Psoas muscle (tissue), 8 donors: ENCODE measurements around the gene GZMH. TPM values are rescaled to one million over a fixed set of nuclear protein-coding genes. Genes with fewer than 3 reads are reported as not detected.

Source experiments
- ATAC-seq, 4 donors: fragments of 200-7000 bp; cut with Tn5 transposase; one replicate each; pipeline ENCODE4 v1.9.1; 2020; ENCODE audit warnings: moderate library complexity in 3 of 4, mild to moderate bottlenecking in 2 of 4
- DNase-seq, 2 donors: peaks; one replicate each; pipeline ENCODE4 v3.0.0-alpha.2; 2020
- H3K27ac ChIP-seq: fragments of 200-600 bp; one replicate; pipeline ENCODE4 v1.8.0; 2022
- H3K27me3 ChIP-seq, 3 donors: fragments of 200-600 bp in 1 of 3; one replicate each; pipeline versions ENCODE4 v1.6.1 to v1.8.0; 2013 to 2022; ENCODE audit warnings: low read length in 2 of 3, mild to moderate bottlenecking in 2 of 3, moderate library complexity in 1 of 3; ENCODE audit not compliant: insufficient read depth in 3 of 3
- H3K36me3 ChIP-seq, 2 donors: fragments of 200-600 bp in 1 of 2; one replicate each; pipeline versions ENCODE4 v1.6.1 to v1.8.0; 2013 to 2022; ENCODE audit warnings: low read depth in 1 of 2, mild to moderate bottlenecking in 1 of 2, moderate library complexity in 1 of 2; ENCODE audit not compliant: insufficient read depth in 1 of 2
- H3K4me1 ChIP-seq: fragments of 200-600 bp; one replicate; pipeline ENCODE4 v1.8.0; 2022
- H3K4me3 ChIP-seq: fragments of 200-600 bp; one replicate; pipeline ENCODE4 v1.8.0; 2022; ENCODE audit warnings: mild to moderate bottlenecking
- H3K9me3 ChIP-seq: fragments of 200-600 bp; one replicate; pipeline ENCODE4 v1.8.0; 2022
- CTCF ChIP-seq: fragments of 200-600 bp; IDR thresholded peaks from one replicate; pipeline ENCODE4 v1.8.0; 2022; ENCODE audit warnings: antibody characterized with exemption
- WGBS, 3 donors: extraction: QIAGEN DNeasy Blood & Tissue Kit; methylation state at CpG; one replicate each; pipeline versions ENCODE4 v1.1.6 to v1.1.7; 2013; 5-methylcytosine and 5-hydroxymethylcytosine counted together
- intact Hi-C, 2 donors: fragments of 100-400 bp; cut with DNase I; formaldehyde crosslinking; loops; one replicate each; pipeline versions ENCODE4 v1.11.0 to v1.14.2; 2022
- polyA plus RNA-seq, 3 donors: library from polyadenylated mRNA; stranded (reverse); fragments of 200-250 nt; gene quantifications; one replicate each; pipeline ENCODE4 v1.2.3, GENCODE V29; 2013
- total RNA-seq, 4 donors: library from RNA; stranded (reverse); fragmentation: NEBNext Ultra II Directional in 2 of 4; extraction: Animal tissue kit (Norgen Biotek cat#: 25700) in 2 of 4; gene quantifications; one replicate each; pipeline versions ENCODE4 v1.2.1 to v1.2.4, GENCODE V29; 2021 to 2023
- donor health status: healthy with polysubstance abuse.
- donor health status: DM: no; HTN: no; CAD: no; lungs with moderate emphysema.
- donor health status: Bipolar disorder and iron deficiency.
- donor health status: healthy.
- donor health status: DM: yes; HTN: yes; CAD: no.
- donor health status: DM: no; HTN: no; CAD: no.
- donor health status: DM: no; HTN: no; CAD: no.
- donor health status: DM: yes; HTN: yes; CAD: no.

The GZMH gene
- total and polyA plus RNA-seq, 7 donors, result 0.08 to 0.76 (median 0.28) TPM; not detected in 3

GRCh38 chr14:24633353-24633752, 23.9 kb upstream of the GZMH start:
- TF ChIP-seq CTCF, result no peak
- no peak for ATAC-seq
- no peaks in the 10 kb centered on the region for H3K4me1 ChIP-seq
- no peaks in the 10 kb centered on the region for H3K27me3 ChIP-seq
- intact Hi-C loops, result no loop called here
- WGBS, 3 donors, result 79 to 84% (median 83%) methylated on average over 1 of the region's 1 CpG
- no peak for DNase-seq
- H3K36me3 ChIP-seq, result no peaks in the 10 kb centered on the region
- no peak overlapping the region for H3K27ac ChIP-seq
- no peaks in the 10 kb centered on the region for H3K9me3 ChIP-seq
- H3K4me3 ChIP-seq, result no peak overlapping the region

GRCh38 chr14:24632761-24633160, 23.3 kb upstream of the GZMH start:
- H3K36me3 ChIP-seq, result no peaks in the 10 kb centered on the region
- WGBS, 3 donors, result 55 to 59% (median 59%) methylated on average over 6 of the region's 6 CpGs
- no peaks in the 10 kb centered on the region for H3K4me1 ChIP-seq
- no peak for ATAC-seq
- no peak for DNase-seq
- no peaks in the 10 kb centered on the region for H3K9me3 ChIP-seq
- H3K27me3 ChIP-seq, result no peaks in the 10 kb centered on the region
- no peak overlapping the region for H3K4me3 ChIP-seq
- no peak for TF ChIP-seq CTCF
- no peak overlapping the region for H3K27ac ChIP-seq
- intact Hi-C loops, result no loop called here

GRCh38 chr14:24632336-24632735, 22.9 kb upstream of the GZMH start:
- WGBS, 3 donors, result 46 to 52% (median 51%) methylated on average over 4 of the region's 4 CpGs
- no peak for ATAC-seq
- intact Hi-C loops, result no loop called here
- no peaks in the 10 kb centered on the region for H3K9me3 ChIP-seq
- H3K36me3 ChIP-seq, result no peaks in the 10 kb centered on the region
- no peaks in the 10 kb centered on the region for H3K4me1 ChIP-seq
- no peak overlapping the region for H3K27ac ChIP-seq
- H3K27me3 ChIP-seq, result no peaks in the 10 kb centered on the region
- no peak for DNase-seq
- H3K4me3 ChIP-seq, result no peak overlapping the region
- TF ChIP-seq CTCF, result no peak

- no peaks in the 10 kb centered on the region for H3K27me3 ChIP-seq
- WGBS, 3 donors, result 90 to 92% (median 91%) methylated on average over 11 of the region's 11 CpGs
- H3K4me3 ChIP-seq, result no peak overlapping the region
- DNase-seq (no peak), ATAC-seq (no peak)
- intact Hi-C loops, result no loop called here
- no peak for TF ChIP-seq CTCF
- H3K4me1 ChIP-seq, result no peaks in the 10 kb centered on the region
- H3K9me3 ChIP-seq, result no peaks in the 10 kb centered on the region
- no peak overlapping the region for H3K27ac ChIP-seq
- H3K36me3 ChIP-seq, result no peaks in the 10 kb centered on the region
These were observed 22.4 kb upstream of the GZMH start for GRCh38 chr14:24631749-24632335.

- ATAC-seq (no peak), DNase-seq (no peak)
- H3K4me1 ChIP-seq, result no peaks in the 10 kb centered on the region
- H3K27me3 ChIP-seq, result no peaks in the 10 kb centered on the region
- H3K4me3 ChIP-seq, result no peak overlapping the region
- intact Hi-C loops, result no loop called here
- H3K36me3 ChIP-seq, result no peaks in the 10 kb centered on the region
- 45 to 52% (median 51%) methylated on average over 10 of the region's 10 CpGs for WGBS, 3 donors
- H3K9me3 ChIP-seq, result no peaks in the 10 kb centered on the region
- no peak for TF ChIP-seq CTCF
- H3K27ac ChIP-seq, result no peak overlapping the region
These were observed 21.5 kb upstream of the GZMH start for GRCh38 chr14:24630872-24631477.
